GM12872 (cell line): ENCODE data around the gene SMARCA1.

Experiments used
- CTCF ChIP-seq: IDR thresholded peaks from 3 replicates; pipeline ENCODE4 v1.5.1; 2011; ENCODE audit warnings: low read depth, mild to moderate bottlenecking, low read length, moderate library complexity; ENCODE audit not compliant: insufficient read depth

SMARCA1 gene

GRCh38 chrX:129480889-129481288, 42.4 kb downstream of the SMARCA1 start:
- no peak for TF ChIP-seq CTCF

- TF ChIP-seq CTCF, result no peak
These were observed 44.8 kb downstream of the SMARCA1 start for GRCh38 chrX:129478516-129478915.

DNA sequence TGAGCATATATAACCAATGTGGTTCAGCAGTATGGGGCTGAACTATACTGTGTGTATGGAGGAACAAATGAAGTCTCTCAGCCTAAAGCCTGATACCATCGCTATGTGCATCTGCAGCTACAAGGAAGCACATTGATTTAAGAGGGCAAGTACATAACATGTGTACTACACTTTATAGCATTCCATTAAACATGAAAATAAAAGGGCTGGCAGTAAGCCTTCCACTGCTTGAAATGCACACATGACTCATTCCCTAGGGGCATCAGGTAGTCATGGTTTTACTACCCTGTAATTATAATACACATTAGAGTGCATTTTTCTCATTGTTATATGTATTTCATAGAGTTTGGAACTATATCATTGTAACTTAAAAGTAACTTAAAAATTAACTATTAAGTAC, 51.2 kb downstream of the SMARCA1 start:
- no peak for TF ChIP-seq CTCF

DNA sequence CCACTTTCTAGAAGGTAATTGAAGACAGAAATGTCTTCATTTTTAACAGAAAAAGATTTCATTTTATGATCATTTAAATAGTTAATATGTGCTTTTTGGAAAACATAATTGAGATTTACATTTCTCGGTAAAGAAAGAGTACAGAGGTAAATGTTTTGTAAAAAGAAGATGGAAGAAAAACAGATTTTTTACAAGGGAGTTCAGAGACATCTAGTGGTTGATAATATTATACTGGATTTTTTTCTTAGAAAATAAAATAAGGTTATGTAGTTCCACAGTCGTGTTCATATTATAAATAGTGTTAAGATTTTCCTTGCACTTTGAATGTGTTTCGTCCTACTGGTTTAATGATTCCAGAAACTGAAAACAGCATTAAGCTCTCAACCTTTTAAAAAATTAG, 60.6 kb downstream of the SMARCA1 start:
- TF ChIP-seq CTCF, result no peak

DNA sequence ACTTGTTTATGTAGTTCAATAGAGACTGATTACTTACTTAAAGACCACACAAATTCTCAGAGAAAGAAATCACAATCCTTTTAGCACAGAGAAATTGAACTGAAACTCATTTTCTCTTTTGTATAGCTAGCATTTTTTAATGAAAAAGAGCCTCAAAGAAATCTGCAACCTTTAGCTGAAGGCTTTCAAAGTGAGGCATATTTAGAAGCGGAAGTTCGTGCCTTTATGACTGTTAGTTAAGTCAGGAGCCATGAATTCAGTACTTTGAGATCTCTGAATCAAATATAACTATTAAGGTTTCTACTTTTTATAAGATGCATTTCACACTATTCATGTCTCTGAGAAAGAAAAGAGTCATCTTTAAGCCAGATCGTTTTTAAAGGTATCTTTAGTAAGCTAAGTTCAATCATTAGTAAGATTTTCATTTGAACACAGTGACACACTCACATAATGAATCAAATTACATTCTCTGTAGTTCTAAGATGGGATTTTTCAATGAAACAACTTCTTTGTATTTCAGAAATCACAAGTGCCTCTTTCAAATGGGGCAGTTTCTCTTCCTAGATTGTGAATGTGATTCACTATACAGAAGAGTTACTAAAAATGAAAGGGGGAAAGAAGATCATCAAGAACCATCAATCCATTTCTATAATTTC, 61.4 kb downstream of the SMARCA1 start:
- TF ChIP-seq CTCF, result no peak

DNA sequence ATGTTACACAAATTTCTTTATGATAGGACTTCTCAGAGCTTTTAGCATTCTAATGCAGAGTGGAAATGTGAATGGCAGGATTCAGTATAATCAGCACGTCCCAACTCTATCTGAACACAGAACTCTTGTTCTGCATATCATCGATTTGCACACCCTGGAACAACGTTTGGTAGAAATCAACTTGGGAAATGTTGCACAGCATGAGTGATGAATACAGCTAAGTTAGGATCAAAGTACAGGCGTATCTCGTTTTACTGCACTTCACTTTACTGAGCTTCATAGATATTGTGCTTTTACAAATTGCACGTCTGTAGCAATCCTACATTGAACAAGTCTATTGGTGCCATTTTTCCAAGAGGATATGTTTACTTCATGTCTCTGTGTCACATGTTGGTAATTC, 70.8 kb downstream of the SMARCA1 start:
- TF ChIP-seq CTCF, result no peak

DNA sequence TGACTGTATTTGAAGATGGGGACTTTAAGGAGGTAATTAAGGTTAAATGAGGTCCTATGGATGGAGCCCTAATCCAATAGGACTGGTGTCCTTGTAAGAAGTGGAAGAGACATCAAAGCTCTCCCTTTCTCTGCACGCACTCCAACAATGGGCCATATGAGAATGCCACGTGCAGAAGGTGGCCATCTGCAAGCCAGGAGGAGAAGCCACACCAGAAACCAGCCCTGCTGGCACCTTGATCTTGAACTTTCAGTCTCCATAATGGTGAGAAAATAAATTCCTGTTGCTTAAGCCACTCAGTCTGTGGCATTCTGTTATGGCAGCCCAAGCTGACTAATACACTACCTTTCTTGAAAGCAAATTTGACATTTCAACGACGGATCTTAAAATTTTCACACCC, 73.2 kb downstream of the SMARCA1 start:
- TF ChIP-seq CTCF, result no peak
